Activated CD4-positive, alpha-beta T cell treated with anti-CD3 and anti-CD28 coated beads, Interleukin-2, amount 50 U/mL, for 24 hours (primary cell): ENCODE results near the gene KSR1.
"Not testable (repeated sequence)": the region's sequence is repeated elsewhere in the genome, so short reads cannot be mapped to it uniquely, and the experiment has no call there.

Experiments
- DNase-seq, 2 donors: peaks; one replicate each; pipeline ENCODE4 v3.0.0-alpha.2; 2020; ENCODE audit warnings: low read depth in 1 of 2, low spot score in 1 of 2

Gene KSR1

DNA sequence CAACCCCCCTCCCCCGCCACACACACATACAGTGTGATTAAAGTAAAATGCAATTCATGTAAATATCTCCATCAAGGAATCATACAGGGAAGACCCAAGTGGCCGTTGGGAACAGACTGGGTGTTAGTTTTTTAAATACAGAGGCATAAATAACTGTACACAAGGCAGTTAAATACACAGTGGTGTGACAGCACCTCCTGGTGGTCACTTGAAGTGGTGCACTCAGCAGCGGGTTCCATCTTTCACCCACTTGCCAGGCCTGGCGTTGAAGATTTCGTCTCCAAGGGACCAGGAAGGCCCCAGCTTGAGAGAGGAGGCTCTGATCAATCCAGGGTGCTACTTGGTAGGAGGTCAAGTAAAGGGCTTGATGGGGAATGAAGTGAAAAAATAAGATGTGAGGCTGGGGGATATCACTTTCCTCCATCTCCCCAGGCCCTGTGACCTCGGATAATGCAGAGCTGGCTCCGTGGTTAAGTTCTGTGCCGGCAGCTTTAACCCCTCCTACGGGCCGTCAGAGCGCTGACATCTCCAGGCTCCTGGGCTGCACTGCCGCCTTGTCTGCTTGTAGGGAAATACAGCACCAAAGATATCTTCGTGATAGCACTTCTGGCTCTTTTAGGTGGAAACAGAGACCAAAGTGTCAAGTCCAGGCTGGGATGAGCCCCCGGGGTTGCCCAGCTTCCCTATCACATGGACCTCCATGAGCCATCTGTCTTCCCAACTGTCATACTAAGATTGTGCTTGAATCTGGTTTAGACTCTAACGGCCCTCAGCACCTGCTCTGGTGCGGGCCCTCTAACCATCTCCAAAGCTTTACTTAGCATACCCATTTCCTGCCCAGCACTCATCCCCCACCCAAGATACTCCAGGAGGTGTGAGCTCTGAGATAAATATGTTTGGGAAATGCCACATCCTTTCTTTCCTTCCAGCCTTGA lies 195.4 kb downstream of the KSR1 start:
- peak; percentile 53 to 63 for DNase-seq

DNA sequence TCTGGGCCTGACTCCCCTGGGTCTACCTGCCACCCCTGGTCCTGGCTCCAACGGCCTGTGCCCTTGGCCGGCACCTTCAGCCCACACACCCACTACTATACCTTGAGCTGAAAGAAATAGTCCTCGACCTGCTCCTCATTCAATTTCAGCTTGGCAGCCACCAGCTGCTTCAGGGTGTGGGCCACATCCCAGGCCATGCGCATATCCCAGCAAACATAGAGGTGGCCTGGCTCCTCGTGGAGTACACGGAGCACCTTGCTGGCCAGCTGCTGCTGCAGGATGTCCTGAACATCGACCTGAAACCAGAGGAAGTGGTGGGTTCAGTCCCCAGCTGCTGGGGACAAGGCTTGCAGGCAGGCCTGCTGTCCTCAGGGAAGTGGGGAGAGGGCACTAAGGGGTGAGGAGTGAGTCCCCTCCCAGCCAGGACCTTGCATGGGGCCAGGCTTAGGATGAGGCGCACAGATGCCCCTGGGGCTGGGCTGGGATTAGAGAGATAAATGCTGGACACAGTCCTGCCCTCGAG lies 197.3 kb downstream of the KSR1 start:
- DNase-seq, result not testable (repeated sequence)

DNA sequence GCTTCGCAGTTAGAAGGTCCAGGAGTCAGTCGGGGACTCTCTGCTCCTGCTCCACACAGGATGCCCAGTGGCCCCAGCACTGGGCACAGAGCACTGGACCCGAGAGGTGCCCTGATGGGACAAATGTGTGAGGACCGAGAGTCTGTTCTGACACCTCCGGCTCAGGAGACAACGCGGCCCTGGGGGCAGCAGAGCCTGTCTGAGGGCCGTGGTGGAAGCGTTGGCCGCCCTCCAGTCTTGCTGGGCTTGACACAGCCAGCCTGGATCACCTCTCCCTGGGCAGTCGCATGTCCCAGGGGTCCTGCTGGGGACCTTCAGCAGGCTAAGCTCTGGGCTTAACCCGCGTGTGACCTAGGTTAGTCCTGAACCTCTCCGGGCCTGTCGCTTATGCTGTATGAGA lies 197.9 kb downstream of the KSR1 start:
- DNase-seq, result no peak

DNA sequence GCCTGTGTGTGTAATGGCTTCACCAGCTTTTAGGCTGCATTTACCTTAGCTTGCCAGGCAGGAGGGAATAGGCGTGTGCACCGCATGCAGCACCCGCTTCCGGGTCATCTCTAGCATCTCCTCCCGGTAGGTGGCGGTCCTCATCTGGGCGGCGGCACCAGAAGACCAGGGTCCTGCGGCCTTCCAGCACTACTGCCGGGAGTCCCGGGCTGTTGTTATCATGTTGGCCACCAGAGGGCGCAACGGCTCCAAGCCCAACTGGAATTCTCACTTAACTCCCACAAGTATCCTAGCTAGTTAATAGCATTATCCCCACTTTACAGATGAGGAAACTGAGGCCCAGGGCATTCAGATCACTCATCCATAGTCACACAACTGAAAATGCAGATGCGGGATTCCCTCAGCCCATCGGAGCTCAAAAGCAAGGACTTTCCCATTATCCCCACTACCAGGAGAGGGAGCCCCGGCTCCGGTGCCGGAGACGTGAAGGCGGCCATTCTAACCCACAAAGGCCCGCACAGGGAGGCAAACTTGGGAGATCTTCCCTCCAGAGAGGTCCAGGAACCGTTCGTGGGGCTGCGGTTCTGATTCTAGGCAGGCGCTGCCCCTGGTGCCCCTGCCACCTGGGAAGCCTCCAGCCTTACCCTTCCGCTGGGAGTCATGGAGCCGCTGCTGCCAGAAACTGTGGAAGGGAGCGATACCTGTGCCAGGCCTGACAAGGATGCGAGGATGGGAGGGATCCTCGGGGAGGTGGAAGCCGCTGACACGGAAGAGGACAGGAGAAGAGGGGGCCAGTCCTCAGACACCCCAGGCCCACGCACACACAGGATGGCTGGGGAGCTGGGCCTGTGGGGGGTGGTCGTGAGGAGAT lies 198.6 kb downstream of the KSR1 start:
- peak; percentile 48 to 52 for DNase-seq

DNA sequence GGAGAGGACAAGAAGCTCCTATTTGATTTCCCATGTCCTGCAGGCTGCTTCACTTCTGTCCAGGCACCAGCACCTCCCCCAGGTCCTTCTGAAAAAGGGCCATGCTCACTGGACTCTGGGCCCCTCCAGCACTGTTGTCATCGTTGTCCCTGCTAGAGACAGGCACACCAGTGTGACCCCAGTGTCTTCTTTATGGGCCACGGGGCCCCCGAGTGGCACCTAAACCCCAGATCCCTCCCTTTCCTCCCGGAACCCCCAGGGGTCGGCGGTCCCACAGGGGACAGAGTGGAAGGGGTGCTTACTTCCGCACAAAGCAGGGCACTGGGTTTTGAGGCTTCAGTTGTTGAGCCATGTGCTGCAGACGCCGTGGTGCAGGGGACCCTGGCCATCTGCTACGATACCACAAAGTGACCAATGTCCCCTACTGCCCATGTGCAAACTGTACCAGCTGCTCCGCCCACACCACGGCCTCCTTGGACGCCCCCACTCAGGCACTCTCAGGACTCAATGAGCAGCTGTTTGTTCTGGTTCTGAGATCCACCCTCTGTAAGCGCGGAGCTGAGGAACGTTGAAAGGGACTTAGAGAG lies 199.4 kb downstream of the KSR1 start:
- not testable (repeated sequence) for DNase-seq

DNA sequence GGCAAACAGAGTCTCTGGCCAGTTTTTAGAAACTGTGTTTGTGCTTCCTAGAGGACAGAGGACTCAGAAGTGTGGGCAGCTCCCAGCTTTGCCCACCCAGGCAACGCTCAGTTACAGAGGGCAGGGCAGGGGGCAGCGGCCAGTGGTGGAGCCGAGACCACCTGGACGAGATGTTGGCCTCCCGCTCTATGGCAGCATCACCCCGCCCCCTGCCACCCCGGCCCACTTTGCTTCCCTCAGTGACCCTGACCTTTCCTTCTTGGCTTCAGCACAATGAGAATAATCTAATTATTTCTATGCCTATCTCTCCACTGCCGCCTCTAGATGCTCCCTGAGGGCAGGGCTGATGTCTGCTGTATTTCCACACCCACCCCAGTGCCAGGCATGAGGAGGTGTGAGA lies 200.4 kb downstream of the KSR1 start:
- not testable (repeated sequence) for DNase-seq

DNA sequence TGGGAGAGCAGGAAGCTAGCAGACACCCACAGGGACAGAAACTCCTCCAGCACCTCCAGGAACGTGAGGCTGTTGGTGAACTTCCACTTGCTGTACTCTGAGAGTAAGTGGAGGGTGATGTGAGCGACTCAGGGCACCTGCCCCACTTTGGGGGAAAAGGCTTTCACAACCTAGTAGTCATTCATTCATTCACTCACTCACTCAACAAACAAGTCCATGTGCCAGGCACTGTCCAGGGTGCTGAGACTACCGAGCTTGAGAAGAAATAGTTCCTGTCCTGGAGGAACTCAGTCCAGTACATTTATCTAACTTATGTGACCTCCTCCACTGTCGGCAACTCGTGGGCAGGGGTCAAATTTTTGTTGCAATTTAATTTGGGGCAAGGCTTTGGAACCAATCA lies 201.4 kb downstream of the KSR1 start:
- no peak for DNase-seq

DNA sequence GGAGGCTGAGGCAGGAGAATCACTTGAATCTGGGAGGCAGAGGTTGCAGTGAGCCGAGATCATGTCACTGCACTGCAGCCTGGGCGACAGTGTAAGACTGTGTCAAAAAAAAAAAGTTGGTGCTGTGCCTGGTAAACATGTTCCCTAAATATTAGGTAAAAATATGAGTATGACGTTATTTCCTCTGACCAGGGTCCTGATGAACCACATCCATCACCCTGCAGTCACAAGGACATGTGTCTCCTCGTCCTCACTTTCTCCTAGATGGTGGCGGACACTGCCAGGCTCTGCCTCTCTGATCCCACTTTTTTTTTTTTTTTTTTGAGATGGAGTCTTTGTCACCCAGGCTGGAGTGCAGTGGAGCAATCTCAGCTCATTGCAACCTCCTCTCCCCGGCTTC lies 203.4 kb downstream of the KSR1 start:
- no peak for DNase-seq

DNA sequence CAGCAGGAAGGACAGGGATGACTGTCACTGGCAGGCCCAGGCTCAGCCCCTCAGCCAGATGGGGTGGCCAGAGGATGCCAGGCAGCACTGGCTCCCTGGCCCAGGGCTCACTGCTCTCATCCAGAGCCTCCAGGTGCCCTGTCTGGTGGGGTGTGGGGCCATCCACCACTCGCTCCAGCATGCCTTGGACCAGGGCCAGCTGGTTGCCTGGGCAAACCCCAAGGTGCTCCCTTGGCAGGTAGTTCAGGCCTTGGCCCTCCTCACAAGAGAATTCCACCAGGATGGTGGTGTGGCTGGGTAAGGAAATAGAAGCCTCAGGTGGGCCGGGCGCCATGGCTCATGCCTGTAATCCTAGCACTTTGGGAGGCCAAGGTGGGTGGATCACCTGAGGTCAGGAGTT lies 204.2 kb downstream of the KSR1 start:
- no peak for DNase-seq

DNA sequence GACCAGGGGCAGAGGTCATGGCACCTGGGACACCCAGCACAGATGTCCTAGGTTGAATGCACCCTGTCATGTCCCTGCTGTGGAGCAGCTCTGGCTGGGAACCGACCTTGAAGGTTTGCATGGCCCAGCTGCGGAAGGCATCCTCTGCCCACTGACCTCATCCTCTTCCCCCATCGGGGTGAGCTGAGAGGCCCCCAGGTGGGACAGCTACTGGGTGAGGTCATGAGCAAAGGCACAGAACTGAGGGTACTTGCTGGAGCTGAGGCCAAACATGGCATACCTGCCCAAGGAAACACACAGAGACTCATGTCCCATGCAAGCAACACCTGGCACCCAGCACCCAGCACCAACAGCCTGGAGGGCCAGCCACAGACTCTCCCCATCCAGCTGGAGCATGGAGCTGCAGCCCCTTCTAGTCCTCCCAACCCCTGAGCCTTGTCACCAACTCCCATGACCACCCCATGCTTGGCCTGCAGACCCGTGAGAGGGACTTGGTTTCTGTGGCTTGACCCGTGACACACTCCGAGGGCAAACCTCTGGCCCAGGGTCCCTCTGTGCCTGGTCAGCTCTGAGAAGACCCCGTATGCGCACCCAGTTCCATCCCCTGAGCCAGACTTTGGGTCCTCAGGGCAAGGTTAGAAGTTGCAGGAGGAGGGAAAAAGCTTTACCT lies 207.8 kb downstream of the KSR1 start:
- DNase-seq, result no peak

DNA sequence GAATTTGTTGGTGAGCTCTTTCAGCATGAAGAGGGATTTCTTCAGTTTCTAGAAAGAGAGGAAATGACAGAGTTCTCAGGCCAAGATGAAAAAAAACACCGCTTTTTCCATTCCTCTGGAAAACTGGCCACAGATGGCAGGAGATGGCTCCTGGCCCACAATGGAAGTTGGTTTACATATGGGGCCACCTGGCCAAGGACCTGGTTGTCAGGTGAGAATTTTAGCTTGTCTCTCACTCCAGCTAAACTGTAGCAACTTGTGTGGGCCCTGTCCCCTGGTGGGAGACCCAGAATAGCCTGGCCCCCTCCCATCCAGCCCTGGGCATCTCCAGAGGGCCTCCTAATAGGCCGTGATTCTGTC lies 208.3 kb downstream of the KSR1 start:
- no peak for DNase-seq

DNA sequence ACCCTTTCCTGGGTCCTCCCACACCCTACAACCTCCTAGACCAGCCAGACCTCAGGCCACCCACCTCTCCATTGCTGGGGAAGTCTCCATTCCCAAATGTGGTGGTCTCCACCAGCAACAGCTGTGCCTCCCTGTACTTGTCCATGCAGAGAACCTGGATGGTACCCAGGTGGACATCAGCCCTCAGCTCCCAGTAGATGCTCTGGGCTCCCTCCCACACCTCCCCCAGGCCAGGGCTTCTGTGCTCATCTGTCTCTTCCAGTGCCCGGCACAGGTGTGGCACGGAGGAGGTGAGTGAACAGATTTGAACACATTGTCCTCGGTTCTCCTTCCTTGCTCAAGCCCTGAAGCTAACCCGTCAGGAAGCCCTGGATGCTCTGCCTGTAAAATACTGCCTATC lies 209.3 kb downstream of the KSR1 start:
- DNase-seq, result no peak

DNA sequence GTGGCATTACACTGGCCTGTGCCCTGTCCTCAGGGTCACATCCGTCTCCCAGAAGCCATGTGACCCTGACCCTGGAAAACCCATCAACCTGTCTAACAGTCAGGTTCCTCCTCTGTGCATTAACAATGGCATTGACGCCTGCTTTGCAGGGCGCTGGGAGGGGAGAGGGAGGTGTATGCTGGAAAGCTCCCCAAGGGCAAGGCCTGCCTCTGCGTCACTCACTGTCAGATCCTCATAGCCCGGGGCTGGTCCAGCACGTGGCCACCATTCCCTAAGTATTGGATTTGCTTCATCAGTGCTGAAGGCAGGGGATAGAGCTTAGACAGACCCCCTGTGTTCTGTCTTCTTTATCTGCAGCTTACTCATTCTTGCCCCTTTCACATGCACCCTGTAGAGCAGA lies 210.0 kb downstream of the KSR1 start:
- not testable (repeated sequence) for DNase-seq

DNA sequence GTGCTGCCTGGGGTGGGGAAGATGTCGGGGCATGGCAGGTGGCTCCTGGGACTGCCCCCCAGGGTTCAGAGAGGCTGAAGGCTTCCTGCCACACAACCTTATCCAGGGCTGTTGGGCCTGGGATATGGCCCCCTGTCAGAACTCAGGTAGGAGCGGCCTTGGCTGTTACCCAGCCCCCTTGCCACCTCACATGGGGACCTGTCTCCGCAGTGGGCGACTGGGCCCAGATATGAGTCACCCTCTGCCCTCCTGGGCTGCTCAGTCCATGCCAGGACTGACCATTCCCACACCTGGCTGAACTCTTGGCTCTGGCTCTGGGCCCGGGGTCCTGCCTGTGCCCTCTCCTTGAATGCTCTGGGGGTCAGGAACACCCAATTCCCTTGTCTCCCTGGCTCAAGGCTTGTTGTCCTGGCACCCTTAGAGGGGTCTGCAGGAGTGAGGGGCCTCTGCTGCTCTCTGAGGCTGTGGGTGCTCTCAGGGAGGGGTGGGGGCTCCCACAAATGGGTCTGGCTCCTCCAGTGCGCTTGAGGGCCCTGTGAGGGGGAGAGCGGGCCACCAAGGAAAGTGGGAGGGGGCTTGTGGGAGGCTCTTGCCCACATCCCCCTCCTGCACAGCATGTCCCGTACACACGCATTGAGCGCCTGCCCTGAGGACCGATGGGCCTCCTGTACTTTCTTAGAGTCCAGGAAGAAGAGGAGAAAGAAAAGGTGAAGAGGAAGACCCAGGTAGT lies 210.7 kb downstream of the KSR1 start:
- no peak for DNase-seq

DNA sequence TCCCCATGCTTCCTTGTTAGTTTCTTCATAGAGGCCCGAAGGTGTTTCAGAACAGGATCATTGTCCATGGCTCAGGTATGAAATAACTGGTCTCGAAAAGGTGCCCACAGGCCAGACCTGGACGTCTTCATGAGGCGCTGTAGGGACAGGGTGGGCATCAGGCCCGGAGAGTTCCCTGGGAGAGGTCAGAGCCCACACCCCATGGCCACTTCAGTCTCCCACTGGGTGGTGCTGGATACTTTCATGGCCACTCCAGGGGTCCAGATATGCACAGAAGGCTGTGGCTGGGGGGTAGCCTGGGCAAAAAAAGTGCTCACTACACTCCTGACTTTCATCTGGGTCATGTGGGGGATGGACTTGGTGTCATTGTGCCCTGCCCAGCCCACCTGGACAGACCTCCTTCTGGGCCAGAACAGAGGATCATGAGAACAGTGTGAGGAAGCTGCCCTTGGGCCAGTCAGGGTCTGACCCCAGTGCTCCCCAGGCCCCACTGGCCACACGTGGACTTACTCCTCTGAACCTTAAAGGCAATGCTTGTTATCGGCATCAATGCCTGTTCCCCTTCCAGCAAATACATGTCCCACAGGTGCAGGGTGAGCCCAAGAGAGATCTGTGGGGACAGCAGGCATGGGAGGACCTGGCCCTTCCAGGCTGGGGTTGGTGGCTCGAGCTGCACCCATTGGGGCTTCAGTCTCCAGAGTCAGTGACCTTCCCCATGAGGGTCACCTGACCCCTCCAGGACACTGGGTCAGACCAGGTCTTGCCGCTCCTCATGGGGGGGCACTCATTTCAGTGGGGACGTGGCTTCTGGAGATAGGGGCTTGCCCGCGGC lies 211.6 kb downstream of the KSR1 start:
- no peak for DNase-seq

DNA sequence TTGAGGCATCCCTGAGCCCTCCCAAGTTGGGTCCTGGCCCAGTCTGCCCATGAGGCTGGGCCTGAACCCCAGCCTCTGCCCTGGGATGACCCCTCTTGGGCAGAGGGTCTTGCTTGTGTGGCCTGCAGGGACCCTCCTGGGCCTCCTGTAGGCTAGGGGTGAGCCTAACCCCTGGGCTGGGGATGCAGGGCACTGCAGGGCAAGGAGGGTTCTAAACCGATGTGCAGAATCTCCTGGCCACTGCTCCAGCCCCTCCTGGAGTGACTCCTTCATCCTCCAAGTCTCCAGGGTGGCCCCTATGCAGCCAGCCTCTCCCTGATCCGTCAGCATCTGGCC lies 212.2 kb downstream of the KSR1 start:
- no peak for DNase-seq

DNA sequence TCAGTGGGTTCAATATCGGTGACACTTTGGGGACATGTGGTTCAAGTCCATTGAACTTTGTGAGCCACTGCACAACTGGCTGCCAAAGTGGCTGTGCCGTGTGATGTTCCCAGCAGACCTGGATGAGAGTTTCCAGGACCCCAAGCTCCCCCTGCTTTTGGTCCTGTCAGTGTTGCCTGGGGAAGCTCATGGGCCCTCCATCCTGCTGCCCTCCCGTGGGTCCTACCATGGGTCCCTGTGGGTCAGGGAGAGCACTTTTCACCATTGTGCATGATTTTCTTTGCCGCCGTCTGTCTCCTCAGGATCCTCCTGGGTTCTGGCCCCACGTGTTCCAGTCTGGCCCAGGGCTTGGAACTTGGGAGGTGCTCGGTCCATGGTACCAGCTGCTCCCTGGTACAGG lies 212.9 kb downstream of the KSR1 start:
- no peak for DNase-seq

DNA sequence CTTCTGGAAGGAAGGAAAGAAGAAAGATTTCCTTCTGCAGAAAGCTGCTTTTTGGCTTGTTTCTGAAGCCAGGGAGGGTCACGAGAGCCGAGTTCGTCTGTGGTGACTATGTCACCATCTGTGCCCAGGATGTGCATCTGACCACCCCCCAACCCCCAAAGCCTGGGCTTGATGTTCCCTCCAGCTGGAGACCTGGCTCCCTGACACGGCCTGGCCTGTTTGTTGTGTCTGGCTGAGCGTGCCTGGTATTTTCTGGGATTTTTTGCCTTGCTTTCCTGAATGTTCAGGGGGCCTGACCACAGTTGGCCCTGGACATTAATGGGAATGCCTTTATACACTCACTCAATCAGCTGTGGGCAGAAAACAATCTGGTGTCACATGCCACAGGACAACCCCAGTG lies 213.6 kb downstream of the KSR1 start:
- DNase-seq, result no peak

DNA sequence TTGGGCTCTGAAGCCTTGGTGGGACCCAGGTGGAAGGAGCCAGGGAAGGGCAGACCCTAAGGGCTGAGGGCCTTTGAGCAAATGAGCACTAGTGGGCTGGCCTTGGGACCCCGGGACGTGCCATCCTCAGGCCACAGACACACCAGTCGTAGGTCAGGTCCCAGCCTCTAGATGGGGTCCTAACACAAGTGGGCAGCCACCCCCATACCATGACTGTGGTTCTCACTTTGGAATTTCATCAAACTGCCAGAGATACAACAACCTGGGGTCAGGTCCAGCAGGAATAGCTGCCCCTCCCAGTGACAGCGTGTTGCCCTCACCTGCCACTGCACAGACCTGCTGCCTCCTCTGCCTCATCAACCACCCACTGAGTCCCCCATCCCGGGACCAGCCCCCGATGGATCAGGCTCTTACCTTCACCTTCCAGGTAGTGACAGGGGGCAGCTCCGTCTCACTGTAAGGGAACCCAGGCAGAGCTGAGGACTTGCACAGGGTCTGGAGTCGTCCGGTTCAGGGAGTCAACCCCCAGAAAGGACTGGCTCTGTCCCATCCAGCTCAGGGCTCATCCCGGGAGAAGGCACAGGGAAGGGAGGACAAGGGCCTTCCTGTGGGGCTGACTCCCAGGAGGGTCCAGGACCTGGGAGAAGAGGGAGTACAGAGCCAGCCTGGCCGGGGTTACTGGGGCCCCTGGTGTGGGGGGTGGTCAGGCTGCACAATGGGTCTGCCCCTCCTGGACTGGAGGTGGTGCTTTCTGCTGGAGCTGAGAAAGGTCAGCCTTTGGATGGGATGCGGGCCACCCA lies 214.7 kb downstream of the KSR1 start:
- DNase-seq, result no peak
